Stimulated activated CD8-positive, alpha-beta memory T cell treated with anti-CD3 and anti-CD28 coated beads, Interleukin-7, amount 100 ng/mL, for 1 hour (primary cell): Measurements from ENCODE around the gene ABTB2.

Source experiments
- DNase-seq, 2 donors: peaks; one replicate each; pipeline ENCODE4 v3.0.0-alpha.2; 2020; ENCODE audit warnings: low read depth in 2 of 2

Gene ABTB2

GRCh38 chr11:34150494-34151151 lies 207.2 kb downstream of the ABTB2 start:
- DNase-seq = no peak

GRCh38 chr11:34149786-34150185 lies 208.0 kb downstream of the ABTB2 start:
- DNase-seq = no peak

GRCh38 chr11:34149274-34149673 lies 208.5 kb downstream of the ABTB2 start:
- no peak for DNase-seq

DNA sequence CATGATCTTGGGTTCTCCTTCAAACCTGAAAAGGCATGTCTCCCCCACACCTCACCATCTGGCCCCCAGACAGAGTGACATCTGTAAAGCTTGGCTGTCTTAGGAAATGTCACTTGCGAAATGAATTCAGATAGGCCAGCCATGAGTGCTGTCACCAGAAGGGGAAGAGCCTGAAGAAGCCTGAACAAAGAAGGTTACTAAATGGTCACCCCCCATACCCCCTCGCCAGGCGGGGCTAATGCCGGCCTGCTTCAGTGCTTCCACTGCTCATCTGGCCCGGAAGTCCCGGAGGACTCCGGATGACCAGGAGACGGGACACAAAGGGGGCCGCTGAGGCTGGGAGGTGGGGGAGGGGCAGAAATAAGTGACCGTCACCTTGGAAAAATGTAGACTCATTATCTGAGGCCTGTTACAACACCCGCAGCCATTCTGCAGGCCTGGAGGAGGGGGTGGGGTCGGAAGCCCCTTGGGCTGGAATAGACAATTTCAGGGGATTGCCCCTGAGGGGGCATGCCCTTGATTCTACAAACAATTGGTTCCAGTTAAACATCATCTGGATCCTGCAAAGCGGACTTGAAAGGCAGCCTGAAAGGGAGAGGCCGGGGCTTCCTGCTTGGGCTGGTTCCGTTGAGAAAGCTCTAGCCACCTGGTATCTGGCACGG lies 209.2 kb downstream of the ABTB2 start:
- no peak for DNase-seq

DNA sequence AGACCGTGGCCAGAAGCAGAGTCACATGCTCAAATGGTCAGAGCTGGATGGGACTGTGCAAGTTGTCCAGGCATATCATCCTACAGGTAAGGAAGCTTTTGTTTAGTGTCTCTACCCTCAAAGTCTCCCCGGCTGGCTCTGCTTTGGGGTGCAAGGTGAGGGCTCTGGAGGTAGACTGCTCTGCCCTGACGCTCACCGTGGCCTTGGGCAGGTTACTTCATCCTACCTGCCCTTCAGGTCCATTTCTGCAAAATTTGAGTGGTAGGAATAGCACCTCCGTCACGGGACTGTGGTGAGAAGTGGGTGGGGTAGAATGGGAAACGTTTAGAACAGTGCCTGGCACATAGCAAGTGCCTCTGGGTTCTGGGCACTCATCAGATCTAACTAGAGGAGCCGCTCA lies 210.2 kb downstream of the ABTB2 start:
- no peak for DNase-seq

GRCh38 chr11:34146866-34147265 lies 210.9 kb downstream of the ABTB2 start:
- DNase-seq = no peak

DNA sequence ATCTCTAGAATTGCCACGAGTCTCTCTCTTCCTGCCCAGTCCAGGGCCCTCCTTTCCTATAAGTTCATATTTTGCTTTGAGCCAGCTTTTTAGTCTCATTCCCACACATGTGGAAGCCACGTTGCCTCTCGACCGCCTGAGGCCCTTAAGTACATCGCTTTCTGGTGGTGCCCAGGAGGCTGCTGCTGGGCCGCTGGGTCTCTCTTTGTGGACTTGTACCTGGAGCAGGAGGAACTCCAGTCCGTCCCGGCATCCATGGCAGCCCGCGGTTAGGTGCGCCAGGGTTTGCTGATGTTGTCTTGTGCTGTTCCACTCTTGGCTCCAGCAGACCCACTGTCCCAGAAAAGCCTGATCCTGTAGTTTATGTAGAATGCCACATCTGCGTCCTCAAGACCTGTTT lies 211.4 kb downstream of the ABTB2 start:
- DNase-seq = no peak

GRCh38 chr11:34145847-34146381 lies 211.9 kb downstream of the ABTB2 start:
- no peak for DNase-seq

DNA sequence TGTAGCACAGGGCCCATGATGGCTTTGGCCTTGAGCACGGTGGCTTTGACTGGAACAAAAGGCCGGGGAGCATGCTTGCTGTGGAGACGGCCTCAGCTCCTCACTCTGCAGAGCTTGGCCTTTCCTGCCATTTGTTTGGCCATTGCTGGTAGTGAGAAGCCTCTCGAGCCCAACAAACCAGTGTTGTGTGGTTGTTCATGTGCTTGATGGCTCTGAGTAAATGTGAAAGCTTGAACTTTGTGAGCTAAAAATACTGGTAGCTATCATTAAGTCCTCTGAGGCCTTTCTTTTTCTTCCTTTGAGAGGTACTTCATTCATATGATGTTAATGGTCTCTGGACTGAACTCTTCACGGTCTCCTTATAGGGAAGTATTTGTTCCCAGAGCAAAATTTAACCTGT lies 212.7 kb downstream of the ABTB2 start:
- DNase-seq = no peak

DNA sequence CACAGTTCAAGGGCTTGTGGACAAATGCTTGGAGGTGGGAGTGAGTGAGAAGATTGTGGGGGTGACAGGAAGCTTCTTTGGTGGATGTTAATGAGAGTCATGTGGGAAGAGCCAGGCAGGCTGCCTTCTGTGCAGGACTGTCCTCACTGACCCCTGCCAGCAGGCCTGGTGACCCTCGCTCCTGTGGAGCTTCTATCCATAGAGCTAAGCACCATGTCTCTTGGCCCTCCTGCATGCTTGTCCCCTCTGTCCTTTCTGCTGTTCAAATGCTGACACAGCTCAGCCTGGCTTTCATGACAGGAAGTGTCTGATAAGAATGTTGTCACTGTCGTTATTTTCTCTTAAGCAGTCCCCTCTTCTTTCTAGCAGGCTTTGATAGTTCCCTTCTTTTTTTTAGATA lies 214.8 kb downstream of the ABTB2 start:
- DNase-seq = no peak

GRCh38 chr11:34140149-34140548 lies 217.7 kb downstream of the ABTB2 start:
- DNase-seq = no peak

- no peak for DNase-seq
Measured at GRCh38 chr11:34139346-34139745, 218.5 kb downstream of the ABTB2 start.

- no peak for DNase-seq
Measured at GRCh38 chr11:34136420-34136819, 221.4 kb downstream of the ABTB2 start.

DNA sequence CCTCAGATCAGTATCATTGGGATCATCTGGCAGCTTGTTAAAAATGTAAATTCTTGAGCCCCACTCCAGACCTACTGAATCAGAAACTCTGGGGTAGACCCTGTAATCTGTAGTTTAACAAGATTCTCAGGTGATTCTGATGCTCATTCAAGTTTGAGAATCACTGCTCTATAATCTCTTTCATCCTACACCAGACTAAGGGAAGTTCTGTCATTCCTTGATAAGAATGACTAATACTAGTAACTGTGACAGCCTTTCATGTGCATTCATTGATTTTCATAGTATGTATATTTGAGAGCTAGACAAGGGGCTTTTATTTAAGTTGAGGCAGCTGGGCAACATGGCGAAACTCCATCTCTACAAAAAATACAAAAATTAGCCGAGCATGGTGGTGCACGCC lies 222.4 kb downstream of the ABTB2 start:
- DNase-seq = no peak

DNA sequence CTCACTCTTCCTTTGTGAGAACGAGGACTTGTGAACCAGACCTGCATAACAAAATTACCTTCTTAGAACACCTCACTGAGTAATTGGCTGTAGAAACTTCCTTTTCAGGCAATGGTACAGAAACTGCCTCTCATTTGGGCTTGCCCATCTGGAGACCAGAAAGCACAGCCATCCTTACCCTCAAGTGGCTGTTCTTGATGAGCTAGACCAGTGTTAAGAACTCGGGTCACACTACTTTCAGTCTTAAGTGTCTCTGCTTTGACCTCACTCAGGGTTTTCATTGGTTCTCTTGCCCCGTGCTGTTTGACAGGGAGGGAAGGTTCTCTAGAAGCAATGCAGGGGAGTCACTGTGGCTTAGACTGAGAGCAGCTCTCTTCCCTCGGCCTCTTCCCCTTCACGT lies 223.0 kb downstream of the ABTB2 start:
- no peak for DNase-seq

DNA sequence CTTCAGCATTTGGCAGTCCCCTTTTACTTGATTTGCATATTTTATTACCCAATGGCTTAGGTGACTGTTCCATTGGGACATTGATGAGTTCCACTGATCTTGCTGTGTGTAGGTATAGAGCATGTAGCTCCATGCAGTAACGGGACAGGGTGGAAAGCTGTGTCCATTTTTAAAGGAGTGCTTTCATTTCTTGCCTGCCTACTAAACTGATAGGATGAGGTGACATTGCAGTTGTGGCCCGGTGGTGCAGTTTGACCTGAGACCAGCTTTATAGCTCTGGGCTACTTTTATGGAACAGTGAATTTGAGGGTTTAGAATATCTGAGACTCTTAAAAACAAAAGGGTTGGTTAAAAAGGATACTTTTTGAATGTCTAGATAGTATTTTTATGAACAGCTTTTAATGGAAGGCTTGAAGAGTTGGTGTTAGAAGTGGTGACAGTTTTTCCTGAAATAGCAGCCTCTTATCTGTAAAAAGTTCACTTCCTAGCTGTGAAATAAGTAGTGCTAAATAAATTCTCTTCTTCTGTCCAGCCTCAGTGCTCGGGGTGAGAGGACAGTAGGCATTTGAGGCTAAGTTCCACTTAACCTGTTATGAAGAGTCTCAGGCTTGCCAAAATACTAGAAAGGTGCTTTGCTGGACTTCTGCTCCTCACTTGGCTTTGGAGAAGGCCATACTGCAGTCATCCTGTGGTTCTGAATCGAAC lies 225.4 kb downstream of the ABTB2 start:
- DNase-seq = no peak

DNA sequence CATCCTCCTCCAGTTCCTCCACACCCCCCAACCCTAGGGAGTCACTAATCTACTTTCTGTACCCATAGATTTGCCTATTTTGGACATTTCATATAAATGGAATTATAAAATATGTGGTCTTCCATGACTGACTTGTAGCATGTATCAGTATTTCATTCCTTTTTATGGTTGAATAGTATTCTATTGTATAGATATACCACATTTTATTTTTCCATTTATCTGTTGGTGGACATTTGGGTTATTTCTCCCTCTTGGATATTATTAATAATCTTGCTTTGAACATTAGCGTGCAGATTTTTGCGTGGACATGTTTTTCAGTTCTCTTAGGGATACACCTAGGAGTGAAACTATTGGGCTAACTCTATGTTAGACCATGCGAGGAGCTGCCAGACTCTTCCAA lies 229.0 kb downstream of the ABTB2 start:
- DNase-seq = no peak

DNA sequence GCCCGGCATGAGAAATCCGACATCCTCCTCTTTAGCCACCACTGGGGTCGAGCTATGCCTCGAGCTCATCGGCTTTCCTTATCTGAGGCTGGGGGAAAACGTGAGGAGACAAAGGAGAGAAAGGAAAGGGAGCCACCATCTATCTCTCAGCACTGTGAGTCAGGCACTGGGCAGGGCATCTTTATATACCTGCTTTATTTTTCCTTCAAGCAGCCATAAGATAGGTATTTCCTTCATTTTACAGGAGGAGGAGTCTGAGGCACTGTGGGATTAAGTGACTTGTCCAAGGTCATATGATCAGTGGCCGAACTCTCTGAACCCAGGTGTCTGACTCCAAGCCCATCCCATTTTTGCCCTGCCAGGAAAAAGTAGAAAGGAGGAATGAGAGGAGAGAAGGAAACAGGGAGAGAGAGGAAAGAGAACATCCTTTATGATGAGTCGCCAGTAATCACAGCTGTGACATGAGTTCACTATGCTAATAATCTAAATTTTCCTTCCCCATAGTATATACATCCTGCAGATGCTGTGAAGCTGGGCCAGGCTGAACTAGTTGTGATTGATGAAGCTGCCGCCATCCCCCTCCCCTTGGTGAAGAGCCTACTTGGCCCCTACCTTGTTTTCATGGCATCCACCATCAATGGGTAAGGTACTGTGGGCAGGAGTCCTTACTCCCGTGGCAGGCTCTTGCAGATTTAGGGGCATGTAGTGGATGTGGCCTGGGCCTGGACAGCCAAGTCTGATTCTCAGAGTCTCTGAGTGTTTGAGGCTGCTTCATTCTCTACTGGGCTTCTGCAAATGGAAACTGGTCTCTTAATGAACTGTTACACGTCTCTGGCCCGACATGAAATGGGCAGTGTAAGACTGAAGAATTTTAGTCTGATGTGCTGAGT lies 230.6 kb downstream of the ABTB2 start:
- no peak for DNase-seq

GRCh38 chr11:34124885-34125668 lies 232.7 kb downstream of the ABTB2 start:
- no peak for DNase-seq

- no peak for DNase-seq
Measured at GRCh38 chr11:34120651-34121050, 237.2 kb downstream of the ABTB2 start.

- DNase-seq = no peak
Measured at GRCh38 chr11:34114471-34114870, 243.3 kb downstream of the ABTB2 start.
